ENCODE measurements around the gene INMT.

Gene INMT

GRCh38 chr7:30754315-30754877 is 2.5 kb downstream of the INMT start:
- no peak for DNase-seq

DNA sequence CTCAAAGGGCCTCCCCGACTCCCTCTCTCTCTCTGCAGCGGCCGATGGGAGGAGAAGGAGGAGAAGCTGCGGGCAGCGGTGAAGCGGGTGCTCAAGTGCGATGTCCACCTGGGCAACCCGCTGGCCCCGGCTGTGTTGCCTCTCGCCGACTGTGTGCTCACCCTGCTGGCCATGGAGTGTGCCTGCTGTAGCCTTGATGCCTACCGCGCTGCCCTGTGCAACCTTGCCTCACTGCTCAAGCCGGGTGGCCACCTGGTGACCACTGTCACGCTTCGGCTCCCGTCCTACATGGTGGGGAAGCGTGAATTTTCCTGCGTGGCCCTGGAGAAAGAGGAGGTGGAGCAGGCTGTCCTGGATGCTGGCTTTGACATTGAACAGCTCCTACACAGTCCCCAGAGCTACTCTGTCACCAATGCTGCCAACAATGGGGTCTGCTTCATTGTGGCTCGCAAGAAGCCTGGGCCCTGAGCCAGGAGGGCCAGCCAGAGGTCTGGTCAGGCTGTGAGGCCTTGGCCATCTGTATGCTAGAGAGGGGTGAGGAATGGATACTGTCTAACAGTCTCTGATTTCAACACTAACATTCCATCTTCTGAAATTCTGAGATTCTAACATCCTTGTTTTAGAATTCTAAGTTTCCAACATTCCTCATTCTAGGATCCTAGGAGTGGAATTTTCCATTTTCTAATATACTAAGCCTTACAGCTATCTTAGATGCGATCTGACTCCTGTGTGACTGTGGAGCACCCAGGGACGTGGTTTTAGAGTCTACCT is 3.6 kb downstream of the INMT start:
- no peak for DNase-seq

DNA sequence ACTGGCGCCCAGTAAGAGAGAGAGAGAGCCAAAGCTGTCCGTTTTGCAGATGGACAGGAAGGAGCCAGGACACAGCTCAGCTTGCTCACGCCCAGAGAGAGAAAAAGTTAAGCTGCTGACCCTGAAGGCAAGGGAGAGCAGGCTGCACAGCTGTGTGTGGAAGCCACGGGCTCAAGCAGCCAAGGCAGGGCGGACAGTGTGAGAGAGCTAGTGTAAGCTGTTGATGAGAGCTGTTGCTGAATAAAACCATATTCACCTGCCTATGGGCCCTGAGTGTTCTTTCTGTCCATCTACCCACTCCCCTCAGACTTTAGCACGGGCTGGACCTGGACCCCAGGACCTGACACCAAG is 5.4 kb downstream of the INMT start:
- DNase-seq = no peak

DNA sequence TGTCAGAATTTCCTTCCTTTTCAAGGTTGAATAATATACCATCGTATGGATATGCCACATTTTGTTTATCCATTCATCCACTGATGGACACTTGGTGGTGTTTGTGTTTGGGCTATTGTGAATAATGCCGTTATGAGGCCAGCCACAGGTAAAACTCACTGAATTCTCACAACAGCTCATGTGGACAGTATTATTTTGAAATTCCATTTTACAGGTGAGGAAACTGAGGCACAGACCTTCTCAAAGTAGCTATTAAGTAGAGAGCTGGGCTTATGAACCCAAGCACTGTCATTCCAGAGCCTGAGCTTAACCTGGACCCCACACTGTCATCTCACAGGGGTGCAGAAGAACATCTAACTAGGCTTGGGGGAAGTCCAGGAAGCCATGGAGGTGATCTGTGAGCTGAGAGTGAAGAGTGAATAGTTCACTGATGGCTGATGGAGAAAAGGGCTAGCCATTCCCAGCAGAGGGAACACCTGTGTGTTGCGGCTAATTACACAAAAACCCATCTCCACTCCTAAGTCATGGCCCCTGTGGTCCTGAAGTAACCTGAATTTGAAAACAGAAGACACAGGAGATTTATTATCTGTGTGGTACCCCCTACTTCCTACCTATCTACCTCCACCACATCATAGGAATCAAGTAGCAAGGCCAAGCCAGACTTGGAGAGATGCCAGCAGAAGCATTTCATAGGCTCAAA is 8.7 kb downstream of the INMT start:
- DNase-seq = no peak

DNA sequence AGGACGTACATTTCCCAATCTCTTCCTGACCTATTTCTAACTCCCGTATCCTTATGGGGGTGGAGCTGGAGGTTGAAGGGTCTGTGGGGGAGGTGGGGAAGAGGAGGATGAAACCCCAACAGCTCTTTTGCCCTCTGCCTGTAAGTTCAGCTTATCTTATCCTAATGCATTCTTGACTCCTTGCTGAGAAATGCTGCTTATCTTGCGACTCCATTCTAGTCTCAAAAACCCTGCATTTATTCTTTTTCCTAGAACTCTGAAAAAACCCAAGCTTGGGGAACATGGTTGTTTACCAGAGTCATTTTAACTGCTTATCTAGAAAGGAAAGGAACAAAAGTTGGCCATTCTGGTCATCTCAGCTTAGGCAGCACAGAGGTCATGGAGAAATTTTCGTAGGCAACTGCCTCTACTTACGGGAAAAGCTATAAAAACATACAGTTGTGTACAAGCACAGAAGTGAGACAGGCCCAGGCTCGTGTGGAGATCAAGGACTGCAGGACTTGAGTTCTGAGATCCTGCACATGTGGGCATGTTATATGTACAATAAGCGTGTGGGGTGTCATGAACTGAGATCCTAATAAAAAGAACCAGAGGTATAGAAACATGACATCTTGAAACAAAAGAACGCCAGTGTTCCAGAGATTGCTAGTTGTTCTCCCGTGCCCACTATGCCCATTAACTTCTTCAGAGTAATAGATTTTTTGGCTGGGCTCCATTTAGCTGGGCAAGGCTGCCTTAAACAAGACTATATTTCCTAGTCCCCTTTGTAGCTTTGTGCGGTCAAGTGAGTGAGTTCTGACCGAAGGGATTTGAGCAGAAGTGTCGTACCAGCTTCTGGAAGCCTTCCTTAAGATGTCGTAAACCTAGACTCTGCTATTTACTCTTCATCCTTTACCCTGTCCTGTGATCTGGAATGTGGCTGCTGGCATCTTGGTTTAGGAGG is 9.6 kb downstream of the INMT start:
- DNase-seq = no peak

DNA sequence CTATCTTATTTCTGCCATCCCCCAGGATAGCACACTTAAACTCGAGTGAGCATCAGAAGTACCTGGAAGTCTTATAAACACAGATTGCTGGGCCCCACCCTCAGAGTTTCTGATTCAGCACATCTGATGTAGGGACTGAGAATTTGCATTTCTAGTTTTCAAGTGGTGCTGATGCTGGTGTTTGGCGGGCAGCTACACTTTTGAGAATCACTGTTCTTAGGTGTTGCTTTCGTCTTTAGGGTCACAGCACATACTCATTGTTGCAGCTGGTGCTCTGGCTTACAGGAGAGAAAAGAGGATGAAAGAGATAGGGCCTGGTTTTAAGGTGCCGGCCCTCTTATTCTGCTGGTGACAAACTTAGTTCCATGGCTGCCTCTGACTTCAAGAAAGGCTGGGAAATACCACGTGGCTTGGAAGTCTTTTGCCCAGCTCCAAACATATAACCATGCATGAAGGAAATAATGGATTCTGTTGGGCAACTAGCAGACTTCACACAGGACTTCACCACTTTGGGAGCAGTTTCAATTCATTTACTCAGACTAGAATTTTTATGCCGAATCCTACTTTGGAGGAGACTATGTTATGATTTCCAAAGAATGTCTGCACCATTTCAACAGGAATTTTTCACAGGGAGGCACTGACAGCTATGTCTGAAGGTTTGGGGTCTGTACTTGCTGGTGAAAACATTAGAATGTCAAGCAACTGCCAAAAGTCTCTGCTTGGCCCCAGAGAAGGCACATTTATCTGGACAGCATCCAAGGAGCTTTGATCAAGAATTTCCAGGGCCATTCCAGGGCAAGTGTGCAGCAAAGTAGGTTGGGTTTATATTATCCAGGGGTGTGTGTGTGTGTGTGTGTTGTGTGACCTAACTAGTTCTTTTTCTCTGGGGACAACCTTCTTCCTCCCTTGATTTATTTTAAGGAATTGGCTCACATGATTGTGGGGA is 12.4 kb downstream of the INMT start:
- no peak for DNase-seq

DNA sequence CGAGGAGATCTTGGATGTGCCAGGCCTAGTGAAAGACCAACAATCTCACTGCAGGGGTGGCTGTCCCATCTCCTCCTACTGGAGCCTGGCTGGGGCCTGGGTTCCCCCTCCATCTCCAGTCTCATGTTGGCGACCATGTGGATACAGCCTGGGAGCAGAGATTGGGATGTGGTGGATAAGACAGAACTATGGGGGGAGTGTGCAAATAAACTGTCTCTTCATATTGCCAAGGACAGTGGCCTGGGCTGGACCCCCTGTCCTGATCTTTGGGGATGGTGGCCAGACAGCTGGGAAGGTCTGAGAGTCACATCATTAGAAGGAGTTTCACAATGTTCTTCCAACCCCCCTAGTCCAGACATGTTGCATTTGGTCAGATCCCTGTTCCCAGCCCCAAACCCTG is 13.5 kb downstream of the INMT start:
- no peak for DNase-seq

- no peak for DNase-seq
Observed at GRCh38 chr7:30770845-30771173, 18.9 kb downstream of the INMT start.

DNA sequence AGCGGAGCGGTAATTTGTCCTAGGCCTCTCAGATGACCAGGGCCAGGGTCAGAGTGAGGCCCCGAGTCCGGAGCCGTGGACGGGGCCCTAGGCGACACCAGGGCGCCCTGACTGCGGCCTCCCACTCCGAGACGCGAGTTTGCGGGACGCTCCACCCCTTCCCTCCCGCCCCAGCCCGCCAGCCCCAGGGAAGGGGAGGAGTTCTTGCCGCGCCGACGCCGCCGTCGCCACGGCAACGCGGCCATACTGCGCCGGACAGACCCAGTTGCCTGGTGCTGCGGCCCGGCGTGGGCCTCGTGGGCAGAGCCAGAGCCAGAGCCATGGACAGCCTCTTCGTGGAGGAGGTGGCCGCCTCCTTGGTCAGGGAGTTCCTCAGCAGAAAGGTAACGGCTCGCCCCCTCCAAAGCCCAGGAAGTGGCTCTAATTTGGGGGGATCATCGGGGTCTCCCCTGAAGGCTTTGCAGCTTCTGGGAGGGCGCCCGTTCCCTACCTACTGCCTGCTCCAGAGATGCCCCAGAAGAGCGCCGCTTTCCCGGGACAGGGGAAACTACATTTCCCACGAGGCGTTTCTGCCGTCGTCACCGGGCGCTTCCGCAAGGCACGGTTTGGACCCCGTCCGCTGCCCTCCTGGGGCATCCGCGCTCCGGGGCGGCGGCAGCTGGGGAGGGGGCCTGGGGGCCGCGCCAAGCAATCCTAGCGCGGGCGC is 19.4 kb downstream of the INMT start, which contains the start of gene MINDY4:
TSS of gene MINDY4 (plus strand) at position 244 of the 706 bp plus-strand sequence. CDS start at position 321, 77 bp downstream.
- peak; percentile 78 for DNase-seq

- DNase-seq = peak; percentile 32
Observed at GRCh38 chr7:30771880-30772425, 20.0 kb downstream of the INMT start.

DNA sequence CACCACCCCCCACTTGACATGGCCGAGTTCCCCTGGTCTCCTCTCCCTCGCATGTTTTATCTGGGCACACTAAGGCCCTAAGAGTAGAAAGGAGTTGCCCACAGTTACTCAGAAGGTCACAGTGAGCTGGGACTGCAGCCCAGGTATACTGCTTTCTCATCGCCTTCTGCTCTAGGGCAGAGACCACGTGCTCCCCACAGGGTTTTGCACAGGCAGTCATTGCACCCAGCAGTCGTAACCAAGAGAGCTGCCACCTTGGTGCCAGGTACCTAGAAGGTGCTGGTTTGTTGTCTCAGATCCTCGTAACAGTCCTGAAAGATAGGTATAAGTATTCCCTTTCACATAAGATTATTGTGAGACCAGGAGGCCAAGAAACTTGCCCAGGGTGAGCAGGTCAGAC is 21.0 kb downstream of the INMT start:
- DNase-seq = no peak

GRCh38 chr7:30775992-30776391 is 24.1 kb downstream of the INMT start:
- DNase-seq = no peak

DNA sequence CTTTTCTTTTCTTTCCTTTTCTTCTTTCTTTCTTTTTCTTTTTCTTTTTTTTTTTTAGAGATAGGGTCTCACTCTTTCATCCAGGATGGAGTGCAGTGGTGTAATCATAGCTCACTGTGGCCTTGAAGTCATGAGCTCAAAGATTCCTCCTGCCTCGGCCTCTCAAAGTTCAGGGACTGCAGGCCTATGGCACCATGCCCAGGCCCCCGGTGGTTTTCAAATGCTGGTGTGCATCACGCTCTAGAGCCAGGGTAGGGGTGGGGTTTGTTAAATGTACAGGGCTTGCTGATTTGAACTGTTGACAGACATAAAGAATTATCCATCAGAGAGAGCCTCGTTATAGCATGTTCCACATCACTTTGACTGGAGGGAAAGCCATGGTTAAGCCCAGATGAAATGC is 25.0 kb downstream of the INMT start:
- DNase-seq = no peak

DNA sequence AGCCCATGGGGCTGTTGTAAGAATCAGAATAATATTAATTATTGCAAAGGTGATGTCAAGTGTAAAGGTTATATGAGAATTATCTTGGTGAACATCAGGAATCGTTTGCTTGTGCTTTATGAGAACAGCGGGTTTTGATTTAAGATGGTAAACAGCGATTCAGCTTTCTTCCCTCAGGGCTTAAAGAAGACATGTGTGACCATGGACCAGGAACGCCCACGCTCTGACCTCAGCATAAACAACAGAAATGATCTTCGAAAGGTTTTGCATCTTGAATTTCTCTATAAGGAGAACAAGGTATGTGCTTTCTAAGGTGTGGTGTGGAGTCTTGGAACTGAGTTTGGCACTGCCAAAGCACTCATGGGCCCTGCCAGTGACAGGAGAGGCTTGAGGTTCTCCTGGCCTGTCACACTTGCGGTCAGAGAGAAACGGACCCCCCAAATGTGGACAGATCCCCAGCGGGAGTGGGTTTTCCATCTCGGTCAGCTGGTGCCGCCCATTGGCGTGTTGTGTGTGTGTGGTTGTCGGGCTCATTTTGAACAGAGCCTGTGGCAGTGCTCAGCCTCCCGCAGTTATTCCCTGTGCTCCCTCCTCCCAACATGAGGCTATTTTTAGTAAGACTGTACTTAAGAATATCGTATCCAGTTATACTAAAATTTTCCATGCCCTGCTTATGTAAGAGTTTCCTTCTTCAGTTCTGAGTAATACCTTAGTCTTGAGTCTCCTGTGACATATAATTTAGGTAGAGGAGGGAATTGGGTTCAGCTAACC is 26.5 kb downstream of the INMT start:
- DNase-seq = no peak

- no peak for DNase-seq
Observed at GRCh38 chr7:30779574-30779973, 27.6 kb downstream of the INMT start.

GRCh38 chr7:30780941-30781340 is 29.0 kb downstream of the INMT start:
- no peak for DNase-seq

GRCh38 chr7:30782690-30783089 is 30.8 kb downstream of the INMT start:
- no peak for DNase-seq

- no peak for DNase-seq
Observed at GRCh38 chr7:30785786-30786185, 33.9 kb downstream of the INMT start.

DNA sequence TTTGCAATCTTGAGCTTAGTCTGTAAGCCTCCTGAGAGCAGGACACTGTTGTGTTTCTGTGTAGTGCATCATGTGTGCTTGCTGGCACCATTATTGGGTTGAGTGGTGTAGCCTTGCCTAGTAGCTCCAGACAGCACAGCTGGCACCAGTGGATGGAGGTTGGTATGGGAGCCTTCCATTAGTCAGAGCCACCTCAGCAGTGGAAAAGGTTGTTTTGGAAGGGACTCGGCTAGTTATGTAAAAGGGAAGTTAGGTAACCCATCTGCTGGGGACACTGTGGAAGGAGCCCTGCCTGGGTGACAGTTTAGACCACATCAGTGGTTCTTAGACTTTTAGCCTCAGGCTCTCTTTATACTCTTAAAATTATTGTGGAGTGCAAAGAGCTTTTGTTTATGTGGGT is 35.6 kb downstream of the INMT start:
- DNase-seq = no peak

GRCh38 chr7:30788640-30789333 is 36.9 kb downstream of the INMT start:
- DNase-seq = no peak

Measured in stimulated activated CD8-positive, alpha-beta memory T cell treated with anti-CD3 and anti-CD28 coated beads, Interleukin-4, amount 100 ng/mL, for 48 hours (primary cell).